ENCODE measurements around the gene PDP2. TPM values are rescaled to one million over a fixed set of nuclear protein-coding genes. Genes with fewer than 3 reads are reported as not detected.

The PDP2 gene
- total and polyA plus RNA-seq, 10 of the 15 experiments (the other 5 are each of a cell fraction or from before 2014, with no cell fraction given) = 1.9 to 31.1 (median 6.2) TPM

GRCh38 chr16:66924527-66925321 lies 44.4 kb downstream of the PDP2 start (continued):
- no peak for TF ChIP-seq E2F8 (IDR thresholded peaks at IDR 0.05; ENCODE audit: low read depth, partially characterized antibody)

DNA sequence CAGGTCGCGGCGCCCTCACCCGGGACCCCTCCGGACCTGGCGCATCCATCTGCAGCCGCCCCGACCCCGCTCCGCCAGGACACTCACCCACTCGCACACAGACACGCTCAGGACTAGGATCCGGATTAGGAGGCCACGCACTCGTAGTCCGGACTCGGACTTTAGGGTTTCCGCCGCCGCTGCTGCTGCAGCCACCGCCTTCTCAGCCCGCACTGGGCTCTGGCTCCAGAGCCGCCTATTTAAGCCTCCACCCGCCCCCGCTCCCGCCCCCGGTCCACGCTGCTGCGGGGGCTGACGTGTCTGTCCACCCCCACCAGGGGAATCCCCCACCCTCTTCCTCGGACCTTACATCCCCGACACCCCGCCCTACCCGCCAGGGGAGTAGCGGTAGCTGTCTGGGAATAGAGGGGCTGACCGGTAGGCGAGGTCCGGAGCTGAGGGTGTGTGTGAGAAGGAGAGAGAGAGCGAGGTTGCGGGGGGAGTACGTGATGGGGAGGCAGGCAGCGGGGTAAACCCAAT lies 45.1 kb downstream of the PDP2 start, which contains the start of gene RRAD:
RRAD (minus strand) TSS at position 214 of the 519 bp plus-strand sequence. CDS start 356 bp downstream, outside the sequence.
- H4K20me1 ChIP-seq (ENCODE audit: control insufficient read depth, insufficient read depth) = no peaks in the 10 kb centered on the region
- ATAC-seq (peak; percentile 46), DNase-seq (ENCODE audit: low read depth, low spot score) (no peak), FAIRE-seq (no peak)
- H3K27me3 ChIP-seq (replicated peaks in 1 of 2; ENCODE audit: control insufficient read depth in 2 of 2, insufficient read depth in 2 of 2, low read length in 1 of 2) = no peaks in the 10 kb centered on the region; a peak in 3 of 4 replicates
- H2AFZ ChIP-seq (ENCODE audit: control insufficient read depth, low read depth, low read length) = no peak within 1 kb of the TSS
- peaks cover 29% of the 10 kb centered on the region for H3K4me1 ChIP-seq (ENCODE audit: control insufficient read depth, insufficient read depth, low read length)
- SMC1A ChIA-PET (ENCODE audit: uncharacterized antibody, unreplicated experiment) = interaction anchor here (0.8 kb wide), 1 partner anchor 31 kb away, joined by 4 read pairs; no protein-coding TSS in a partner anchor
- H3K27ac ChIP-seq (ENCODE audit: control insufficient read depth, insufficient read depth) = no peak within 1 kb of the TSS
- intact Hi-C loops (cut with micrococcal nuclease; ENCODE audit: unreplicated experiment) = loop anchor here (5.0 kb wide), 1 partner anchor 173 kb away; the partner anchor contains the start of gene DYNC1LI2
- BruUV-seq (replicated peaks) = no TSS peak
- H3K4me2 ChIP-seq (ENCODE audit: control insufficient read depth, insufficient read depth) = peak within 1 kb of the TSS; percentile 79
- in situ Hi-C loops (cut with MboI) = no loop called here
- H3K9me3 ChIP-seq (replicated peaks; ENCODE audit: control insufficient read depth, insufficient read depth, low read length) = no peaks in the 10 kb centered on the region
- CTCF ChIA-PET = interaction anchor here (0.6 to 6.7 kb wide), 9 partner anchors 15 to 437 kb away, joined by 3 to 77 read pairs (median 3); partner anchors contain the start of genes NAE1 and PDP2
- POLR2A ChIA-PET = interaction anchor here (0.5 to 0.8 kb wide), 2 partner anchors 80 to 233 kb away, joined by 3 to 4 read pairs; no protein-coding TSS in a partner anchor
- WGBS (ENCODE audit: insufficient coverage, insufficient replicate concordance, low lambda C conversion rate, missing lambda C conversion rate) = 10% methylated on average over 41 of the region's 42 CpGs
- H3K9ac ChIP-seq (ENCODE audit: control insufficient read depth, insufficient read depth, low read length) = no peak within 1 kb of the TSS
- no peaks in the 10 kb centered on the region for H3K79me2 ChIP-seq (ENCODE audit: control insufficient read depth, insufficient read depth, low read length)
- peak within 1 kb of the TSS; percentile 53 for H3K4me3 ChIP-seq
- RAD21 ChIA-PET (ENCODE audit: unreplicated experiment) = no interaction called here
- no peaks in the 10 kb centered on the region for H3K36me3 ChIP-seq (ENCODE audit: control insufficient read depth in 2 of 2, insufficient read depth in 2 of 2, low read length in 1 of 2)
- TF ChIP-seq ATF7 (IDR thresholded peaks at IDR 0.05; ENCODE audit: low read depth) = 0 out of 2 replicates have a peak, but pooled peaks have one; percentile 23
- peak; percentile 62; the same call in 1 of the 2 replicates for TF ChIP-seq POLR2A (IDR thresholded peaks at IDR 0.05; ENCODE audit: low read depth, low read length)
- TF ChIP-seq PAX5 (IDR thresholded peaks at IDR 0.05; ENCODE audit: borderline replicate concordance, low read depth, low read length) = no peak
- TF ChIP-seq EGR1 (IDR thresholded peaks at IDR 0.05; ENCODE audit: borderline replicate concordance in 1 of 2, low read depth in 2 of 2, low read length in 2 of 2) = peak in 1 of 2 experiments; percentile 92; a peak in 2 of 3 replicates
- TF ChIP-seq CREM (IDR thresholded peaks at IDR 0.05; ENCODE audit: low read depth) = 0 out of 2 replicates have a peak, but pooled peaks have one; percentile 14

Data from GM12878 (cell line).